G401 (cell line): ENCODE results near the gene PDZD2. TPM values are rescaled to one million over a fixed set of nuclear protein-coding genes. Genes with fewer than 3 reads are reported as not detected.

Experiments
- DNase-seq: peaks from one replicate; pipeline ENCODE4 v3.0.0-alpha.2; 2015; ENCODE audit warnings: low spot score
- in situ Hi-C: cut with HindIII; loops from 2 replicates; pipeline ENCODE4 v1.10.0; 2016; ENCODE audit warnings: low sequenced_read_pairs, mixed read lengths
- total RNA-seq: library from RNA; depleted of rRNA; stranded (reverse); fragments of >200 nt; shearing (Covaris generic); gene quantifications from 2 replicates; pipeline ENCODE4 v1.2.3, GENCODE V29; 2014

PDZD2 gene
- total RNA-seq, 1 experiment from 2014 or later, result 9.3 TPM

- in situ Hi-C loops, result no loop called here
- DNase-seq, result no peak
These were observed 249.6 kb downstream of the PDZD2 start for GRCh38 chr5:31888564-31888963.

GRCh38 chr5:31889001-31889561 is 250.2 kb downstream of the PDZD2 start:
- no peak for DNase-seq
- in situ Hi-C loops, result no loop called here

- DNase-seq, result no peak
- in situ Hi-C loops, result no loop called here
These were observed 251.1 kb downstream of the PDZD2 start for GRCh38 chr5:31890046-31890445.

DNA sequence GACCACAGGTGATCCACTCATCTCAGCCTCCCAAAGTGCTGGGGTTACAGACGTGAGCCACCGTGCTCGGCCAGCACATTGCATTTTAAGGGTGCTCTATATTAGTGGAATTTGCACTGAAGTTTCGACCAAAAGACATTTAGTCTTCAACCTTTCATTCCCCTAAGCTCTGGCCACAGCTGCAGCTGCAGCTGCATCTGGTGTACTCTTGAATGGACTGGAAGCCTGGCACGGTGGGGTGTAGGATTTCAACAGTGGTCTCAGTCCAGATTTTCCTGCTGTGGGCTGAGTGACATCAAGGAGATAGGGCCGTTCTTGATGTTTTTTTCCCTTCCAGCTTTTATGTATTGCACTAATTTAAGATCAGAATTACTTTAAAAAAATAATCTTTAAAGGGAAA is 255.2 kb downstream of the PDZD2 start:
- no peak for DNase-seq
- in situ Hi-C loops, result no loop called here

DNA sequence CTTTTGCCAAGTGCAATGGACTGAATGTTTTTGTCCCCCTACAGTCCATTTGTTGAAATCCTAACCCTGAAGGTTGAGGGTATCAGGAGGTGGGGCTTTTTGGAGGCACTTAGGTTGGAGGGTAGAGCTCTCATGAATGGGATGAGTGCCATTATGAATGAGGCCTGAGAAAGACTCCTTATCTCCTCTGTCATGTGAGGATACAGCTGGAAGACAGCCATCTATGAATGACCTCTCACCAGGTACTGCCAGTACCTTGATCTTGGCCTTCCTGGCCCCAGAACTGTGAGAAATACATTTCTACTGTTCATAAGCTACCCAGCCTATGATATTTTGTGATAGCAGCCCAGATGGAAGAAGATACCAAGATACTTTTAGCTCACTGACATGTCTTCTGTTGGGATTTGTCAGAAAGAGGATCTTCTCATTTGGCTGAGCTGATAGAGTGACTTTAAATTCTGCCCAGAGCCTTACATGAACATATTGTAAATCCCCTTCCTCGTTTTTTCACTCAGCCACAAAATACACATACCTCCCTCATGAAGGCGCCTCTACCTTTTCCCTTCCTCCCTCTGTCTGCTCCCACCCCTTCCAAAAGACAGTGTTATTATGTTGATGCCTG is 256.4 kb downstream of the PDZD2 start:
- no peak for DNase-seq
- in situ Hi-C loops, result no loop called here

DNA sequence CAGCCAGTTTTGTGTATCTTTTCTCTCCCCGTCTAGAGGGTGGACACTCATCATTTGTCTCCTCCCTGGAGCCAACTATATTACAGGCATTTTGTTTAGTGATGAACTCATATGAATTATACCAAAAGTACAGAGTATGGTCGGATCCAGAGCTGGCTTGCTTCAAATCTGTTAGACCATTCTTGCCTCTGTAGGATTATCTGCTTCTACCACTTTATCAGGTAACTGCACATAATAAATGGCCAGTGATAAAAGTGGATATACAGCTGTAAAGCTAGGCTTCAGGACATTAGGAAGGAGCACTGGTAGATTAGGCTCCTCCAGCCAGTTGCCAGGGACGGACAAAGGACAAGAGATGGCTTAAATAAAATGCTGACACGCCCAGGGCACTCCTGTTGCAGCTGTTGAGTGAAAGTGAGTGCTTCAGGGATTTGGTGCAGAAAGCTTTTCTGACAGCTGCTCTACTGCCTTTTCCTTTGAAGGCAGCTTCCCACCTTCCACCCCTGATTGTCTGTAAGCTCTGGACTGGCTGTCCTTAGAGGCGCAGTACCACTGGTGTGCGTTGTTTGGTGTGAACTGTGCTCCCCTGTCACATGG is 259.2 kb downstream of the PDZD2 start:
- in situ Hi-C loops, result no loop called here
- no peak for DNase-seq

DNA sequence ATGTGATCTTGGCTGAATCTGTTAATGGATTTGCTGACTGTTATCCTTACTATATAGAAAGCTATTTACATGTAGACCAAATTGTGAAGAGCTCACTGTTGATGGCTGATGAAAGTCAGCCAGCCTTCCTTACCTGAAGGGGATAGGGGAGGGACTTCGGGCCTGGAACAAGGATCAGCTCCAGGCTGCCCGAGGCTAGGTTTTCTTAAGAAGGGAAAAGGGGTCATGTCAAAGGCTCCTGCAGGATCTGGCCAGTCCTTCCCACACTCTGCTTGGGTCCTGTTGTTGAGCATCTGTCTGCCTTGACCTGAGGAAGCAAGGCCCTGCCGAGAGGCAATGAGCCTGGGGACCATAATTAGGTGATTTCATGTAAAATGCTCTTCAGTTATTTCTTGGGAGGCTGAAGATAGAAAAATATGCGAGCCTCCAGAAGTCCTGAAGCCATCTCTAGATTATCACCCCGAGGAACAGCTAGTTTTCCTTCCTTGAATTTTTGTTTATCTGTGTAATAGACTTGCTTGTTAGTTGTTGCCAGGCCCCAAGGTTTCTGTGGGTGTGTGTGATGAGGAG is 261.4 kb downstream of the PDZD2 start:
- in situ Hi-C loops, result no loop called here
- no peak for DNase-seq

DNA sequence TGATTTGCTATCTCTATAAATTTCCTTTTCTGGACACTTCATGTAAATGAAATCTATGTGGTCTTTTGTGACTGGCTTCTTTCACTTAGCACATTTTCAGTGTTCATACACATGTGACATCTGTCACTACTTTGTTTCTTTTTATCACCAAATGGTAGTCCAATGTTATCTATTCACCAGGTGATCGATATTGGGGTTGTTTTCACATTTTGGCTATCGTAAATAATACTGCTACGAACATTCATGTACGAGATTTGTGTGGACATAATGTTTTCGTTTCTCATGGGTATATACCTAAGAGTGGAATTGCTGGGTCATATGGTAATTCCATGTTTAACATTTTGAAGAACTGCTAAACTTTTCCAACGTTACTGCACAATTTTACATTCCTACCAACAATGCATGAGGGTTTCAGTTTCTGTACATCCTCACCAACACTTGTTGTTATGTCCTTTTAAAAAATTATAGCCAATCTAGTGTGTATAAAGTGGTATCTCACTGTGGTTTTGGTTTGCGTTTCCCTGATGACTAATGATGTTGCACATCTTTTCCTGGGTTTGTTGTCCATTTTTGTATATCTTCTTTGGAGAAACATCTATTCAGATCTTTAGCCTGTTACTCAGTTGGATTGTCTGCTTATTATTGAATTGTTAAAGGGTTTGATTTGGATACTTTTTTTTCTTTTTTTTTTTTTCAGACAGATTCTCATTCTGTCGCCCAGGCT is 263.0 kb downstream of the PDZD2 start:
- DNase-seq, result no peak
- in situ Hi-C loops, result no loop called here

- DNase-seq, result no peak
- in situ Hi-C loops, result no loop called here
These were observed 269.5 kb downstream of the PDZD2 start for GRCh38 chr5:31908396-31908795.

GRCh38 chr5:31909073-31909472 is 270.1 kb downstream of the PDZD2 start:
- no peak for DNase-seq
- in situ Hi-C loops, result no loop called here

GRCh38 chr5:31911291-31912265 is 272.6 kb downstream of the PDZD2 start:
- in situ Hi-C loops, result no loop called here

DNA sequence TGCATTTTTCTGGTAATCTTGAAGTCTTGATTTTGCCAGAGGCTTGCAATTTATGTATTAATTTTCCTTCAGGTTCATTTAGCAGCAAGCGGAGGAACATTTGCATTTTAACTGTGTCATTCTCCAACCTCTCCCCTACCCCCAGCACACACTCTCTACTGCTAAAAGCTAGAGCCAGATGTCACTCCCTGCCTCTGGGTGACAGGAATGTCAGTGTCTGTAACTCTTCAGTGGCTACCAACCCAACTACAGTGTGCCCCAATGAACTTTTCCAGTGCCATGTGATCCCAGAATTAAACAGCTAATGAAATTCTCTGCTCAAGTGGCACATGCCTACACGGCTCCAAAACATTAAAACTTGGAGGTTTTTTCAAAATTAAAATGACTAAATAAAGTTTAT is 274.9 kb downstream of the PDZD2 start:
- in situ Hi-C loops, result no loop called here
- DNase-seq, result no peak

More at GRCh38 chr5:31911291-31912265, 272.6 kb downstream of the PDZD2 start:
- DNase-seq, result no peak

DNA sequence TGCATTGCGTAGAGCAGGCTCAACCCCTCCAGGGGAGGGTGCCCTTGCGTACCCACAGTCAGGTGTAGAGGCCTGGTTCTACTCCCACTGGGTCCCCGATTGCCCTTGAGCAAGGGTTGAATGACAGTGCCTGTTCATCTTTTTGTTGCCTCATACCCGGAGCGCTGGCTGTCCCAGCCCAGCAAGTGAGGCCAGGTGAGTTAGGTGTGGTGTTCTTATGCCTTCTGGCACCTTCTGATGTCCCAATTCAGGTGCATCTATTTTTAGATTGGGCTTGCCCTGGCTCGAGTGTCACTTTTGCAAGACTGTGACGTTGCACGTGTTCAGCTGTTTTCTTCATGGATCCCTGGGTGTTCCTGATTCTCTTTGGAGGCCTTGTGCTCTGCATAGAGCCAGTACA is 277.4 kb downstream of the PDZD2 start:
- DNase-seq, result no peak
- in situ Hi-C loops, result no loop called here

DNA sequence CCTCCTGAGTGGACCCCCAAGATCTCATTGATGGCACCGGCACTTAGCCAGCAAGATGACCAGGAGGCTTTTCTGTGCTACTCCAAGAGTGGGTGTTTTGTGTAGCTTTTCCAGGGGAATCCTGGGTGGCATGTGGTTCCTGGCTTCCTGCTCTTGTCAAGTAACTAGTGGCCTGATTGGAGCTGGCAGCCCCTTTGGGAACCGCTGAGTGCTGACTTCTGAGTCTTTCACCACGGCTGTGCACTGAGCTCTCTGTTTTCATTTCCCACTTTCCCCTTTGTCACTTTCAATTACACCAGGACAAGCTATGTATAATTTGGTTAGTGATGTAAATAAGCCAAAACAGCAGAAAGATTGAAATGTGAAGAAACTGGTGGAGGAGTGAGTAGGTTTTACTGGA is 279.8 kb downstream of the PDZD2 start:
- in situ Hi-C loops, result no loop called here
- no peak for DNase-seq

DNA sequence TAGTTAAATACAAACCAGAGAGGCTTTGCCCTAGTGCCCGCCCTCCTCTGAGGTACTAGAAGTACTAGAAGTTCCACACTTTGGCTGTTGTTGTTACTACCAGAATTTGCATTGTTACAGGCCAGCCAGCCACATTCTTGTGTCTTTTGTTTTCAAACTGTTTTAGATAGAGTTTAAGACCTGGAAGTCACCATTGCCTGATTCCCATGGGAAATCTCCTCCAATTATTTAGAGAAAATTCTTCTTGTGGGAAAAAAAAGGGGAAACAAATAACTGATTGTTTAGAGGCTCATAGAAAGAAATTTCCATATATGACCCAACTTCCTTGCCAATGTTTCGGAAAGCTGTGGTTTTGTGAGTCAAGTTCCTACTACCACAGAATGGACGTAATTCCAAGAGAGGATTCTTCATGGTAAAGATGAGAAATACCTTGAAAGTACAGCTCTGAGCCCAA is 282.9 kb downstream of the PDZD2 start:
- no peak for DNase-seq
- in situ Hi-C loops, result no loop called here

- in situ Hi-C loops, result no loop called here
- no peak for DNase-seq
These were observed 285.1 kb downstream of the PDZD2 start for GRCh38 chr5:31924005-31924404.

- in situ Hi-C loops, result no loop called here
These were observed 292.9 kb downstream of the PDZD2 start for GRCh38 chr5:31931874-31932273.

DNA sequence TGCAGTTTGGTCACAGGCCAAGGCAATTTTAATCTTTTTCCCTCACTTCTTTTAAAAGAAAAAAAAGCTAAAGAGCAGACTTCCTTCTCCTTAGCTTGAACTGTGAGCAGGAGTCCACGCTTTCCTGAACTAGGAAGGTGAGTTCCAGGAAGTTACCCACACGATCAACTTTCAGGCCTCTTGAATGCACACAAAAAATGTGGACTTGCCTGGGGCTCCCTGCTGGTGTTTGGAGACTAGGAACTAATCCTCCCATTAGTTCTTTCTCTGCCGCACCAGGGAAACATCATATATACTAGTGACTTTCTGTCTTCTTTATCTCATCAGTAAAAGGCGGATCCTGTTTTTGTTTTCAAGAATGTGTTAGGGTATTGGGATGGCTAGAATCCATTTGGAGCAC is 295.2 kb downstream of the PDZD2 start:
- no peak for DNase-seq
- in situ Hi-C loops, result no loop called here

More at GRCh38 chr5:31931874-31932273, 292.9 kb downstream of the PDZD2 start:
- DNase-seq, result no peak
